Measurements from ENCODE around the gene UBE2J2. TPM values are rescaled to one million over a fixed set of nuclear protein-coding genes. Genes with fewer than 3 reads are reported as not detected.

UBE2J2 gene
- total and polyA plus RNA-seq, 3 donors from 2014 or later: 133 to 203 (median 139) TPM

DNA sequence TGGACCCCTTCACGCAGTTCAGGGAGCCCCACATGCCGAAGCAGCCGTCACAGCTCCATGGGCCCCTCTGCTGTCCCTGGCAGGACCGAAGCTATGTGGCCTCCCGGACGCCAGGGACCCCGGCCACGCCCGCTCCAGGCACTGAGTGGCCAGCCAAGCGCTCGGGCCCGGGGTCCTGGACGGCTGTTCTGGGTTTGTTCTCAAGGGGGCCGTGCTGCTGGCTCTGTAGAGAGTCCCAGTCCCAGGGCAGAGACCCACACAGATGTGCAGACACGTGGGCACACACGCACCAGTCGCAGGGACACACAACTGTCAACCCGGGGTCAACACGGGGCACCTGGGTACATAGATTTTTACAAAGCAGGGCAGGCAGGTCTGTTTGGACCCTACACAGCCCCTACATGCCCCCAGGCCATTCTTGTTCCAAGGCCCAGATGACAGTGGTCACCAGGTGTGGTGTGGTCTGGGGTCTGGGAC lies 34.9 kb downstream of the UBE2J2 start:
- TF ChIP-seq, protein P1, sequence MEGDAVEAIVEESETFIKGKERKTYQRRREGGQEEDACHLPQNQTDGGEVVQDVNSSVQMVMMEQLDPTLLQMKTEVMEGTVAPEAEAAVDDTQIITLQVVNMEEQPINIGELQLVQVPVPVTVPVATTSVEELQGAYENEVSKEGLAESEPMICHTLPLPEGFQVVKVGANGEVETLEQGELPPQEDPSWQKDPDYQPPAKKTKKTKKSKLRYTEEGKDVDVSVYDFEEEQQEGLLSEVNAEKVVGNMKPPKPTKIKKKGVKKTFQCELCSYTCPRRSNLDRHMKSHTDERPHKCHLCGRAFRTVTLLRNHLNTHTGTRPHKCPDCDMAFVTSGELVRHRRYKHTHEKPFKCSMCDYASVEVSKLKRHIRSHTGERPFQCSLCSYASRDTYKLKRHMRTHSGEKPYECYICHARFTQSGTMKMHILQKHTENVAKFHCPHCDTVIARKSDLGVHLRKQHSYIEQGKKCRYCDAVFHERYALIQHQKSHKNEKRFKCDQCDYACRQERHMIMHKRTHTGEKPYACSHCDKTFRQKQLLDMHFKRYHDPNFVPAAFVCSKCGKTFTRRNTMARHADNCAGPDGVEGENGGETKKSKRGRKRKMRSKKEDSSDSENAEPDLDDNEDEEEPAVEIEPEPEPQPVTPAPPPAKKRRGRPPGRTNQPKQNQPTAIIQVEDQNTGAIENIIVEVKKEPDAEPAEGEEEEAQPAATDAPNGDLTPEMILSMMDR (IDR thresholded peaks at IDR 0.05): no peak
- TF ChIP-seq POLR2A (IDR thresholded peaks at IDR 0.05): no peak
- Histone ChIP-seq H3K9me3 (no peaks in the 10 kb centered on the region), H3K4me3 (no peak overlapping the region), H3K36me3 (ENCODE audit: low read depth, missing control alignments) (no peaks in the 10 kb centered on the region), H3K4me1 (no peaks in the 10 kb centered on the region), H3K27ac (no peak overlapping the region), H3K27me3 (no peaks in the 10 kb centered on the region)
- intact Hi-C loops (cut with DNase I; ENCODE audit: low total_unique reads): no loop called here
- no peak for DNase-seq
- WGBS, 2 donors: 73 to 81% methylated on average over 9 to 15 of the region's 19 CpGs

DNA sequence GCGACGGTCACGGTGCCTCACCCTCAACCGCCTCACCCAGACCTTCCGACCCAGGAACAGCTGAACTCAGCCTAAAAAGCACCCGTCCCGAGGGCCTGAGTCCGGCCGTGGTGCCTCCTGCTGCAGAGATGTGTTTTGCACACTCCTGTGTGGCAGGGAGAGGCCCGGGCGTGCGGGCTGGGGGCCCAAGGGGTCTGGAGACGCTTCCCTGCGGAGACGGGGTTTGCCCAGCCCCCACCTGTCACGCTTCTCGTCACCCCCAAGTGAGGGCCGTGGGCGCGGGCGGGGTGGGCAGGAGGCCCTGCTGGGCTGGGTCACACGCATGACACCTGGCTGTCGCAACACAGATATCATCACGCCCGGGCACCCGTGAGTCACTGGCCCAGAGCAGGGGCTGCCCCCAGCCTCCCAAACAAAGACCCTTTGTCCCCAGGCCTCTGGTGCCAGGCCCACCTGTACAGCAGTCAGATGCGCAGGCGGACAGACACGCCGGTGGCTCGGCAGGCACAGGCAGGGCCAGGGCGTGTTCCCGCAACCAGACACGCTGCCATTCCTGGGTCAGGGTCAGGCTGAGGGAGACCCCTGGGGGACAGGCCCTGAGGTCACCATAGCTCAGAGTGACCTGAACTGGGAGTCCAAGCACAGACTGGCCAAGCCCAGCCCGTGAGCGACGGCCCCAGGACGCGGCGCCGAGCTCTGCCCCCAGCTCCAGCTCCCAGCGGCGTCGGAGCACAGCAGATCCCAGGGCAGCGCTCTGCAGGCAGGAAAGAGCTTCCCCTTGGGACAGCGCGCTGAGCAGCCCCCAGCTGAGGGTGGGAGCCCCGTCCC lies 35.6 kb downstream of the UBE2J2 start:
- Histone ChIP-seq H3K4me3 (no peak overlapping the region), H3K4me1 (no peaks in the 10 kb centered on the region), H3K36me3 (ENCODE audit: low read depth, missing control alignments) (no peaks in the 10 kb centered on the region), H3K27ac (no peak overlapping the region), H3K9me3 (no peaks in the 10 kb centered on the region), H3K27me3 (no peaks in the 10 kb centered on the region)
- TF ChIP-seq, protein P1 (IDR thresholded peaks at IDR 0.05): no peak
- no peak for TF ChIP-seq POLR2A (IDR thresholded peaks at IDR 0.05)
- intact Hi-C loops (cut with DNase I; ENCODE audit: low total_unique reads): no loop called here
- DNase-seq: no peak
- 54 to 77% methylated on average over 10 to 47 of the region's 48 CpGs for WGBS, 2 donors

GRCh38 chr1:1236945-1237873 lies 36.4 kb downstream of the UBE2J2 start:
- DNase-seq: no peak
- Histone ChIP-seq H3K4me1 (no peaks in the 10 kb centered on the region), H3K27me3 (no peaks in the 10 kb centered on the region), H3K27ac (no peak overlapping the region), H3K9me3 (no peaks in the 10 kb centered on the region), H3K36me3 (ENCODE audit: low read depth, missing control alignments) (no peaks in the 10 kb centered on the region), H3K4me3 (no peak overlapping the region)
- 48 to 64% methylated on average over 12 to 32 of the region's 34 CpGs for WGBS, 2 donors
- no peak for TF ChIP-seq POLR2A (IDR thresholded peaks at IDR 0.05)
- TF ChIP-seq, protein P1 (IDR thresholded peaks at IDR 0.05): no peak
- intact Hi-C loops (cut with DNase I; ENCODE audit: low total_unique reads): no loop called here

- Histone ChIP-seq H3K9me3 (no peaks in the 10 kb centered on the region), H3K27ac (no peak overlapping the region), H3K27me3 (no peaks in the 10 kb centered on the region), H3K4me3 (no peak overlapping the region), H3K36me3 (ENCODE audit: low read depth, missing control alignments) (no peaks in the 10 kb centered on the region), H3K4me1 (no peaks in the 10 kb centered on the region)
- DNase-seq: no peak
- intact Hi-C loops (cut with DNase I; ENCODE audit: low total_unique reads): no loop called here
- WGBS, 2 donors: 81 to 86% methylated on average over 11 to 21 of the region's 22 CpGs
- TF ChIP-seq POLR2A (IDR thresholded peaks at IDR 0.05): no peak
- TF ChIP-seq, protein P1 (IDR thresholded peaks at IDR 0.05): no peak
Observed at GRCh38 chr1:1236176-1236763, 37.4 kb downstream of the UBE2J2 start.

All from testis (tissue), 3 donors.